HG02981 (cell line): ENCODE data around the gene SCD5.

Experiments
- ATAC-seq: cut with Tn5 transposase; IDR thresholded peaks from one replicate; pipeline ENCODE4 v1.9.1; 2021; ENCODE audit warnings: mild to moderate bottlenecking, moderate library complexity; ENCODE audit not compliant: unreplicated experiment

The SCD5 gene

DNA sequence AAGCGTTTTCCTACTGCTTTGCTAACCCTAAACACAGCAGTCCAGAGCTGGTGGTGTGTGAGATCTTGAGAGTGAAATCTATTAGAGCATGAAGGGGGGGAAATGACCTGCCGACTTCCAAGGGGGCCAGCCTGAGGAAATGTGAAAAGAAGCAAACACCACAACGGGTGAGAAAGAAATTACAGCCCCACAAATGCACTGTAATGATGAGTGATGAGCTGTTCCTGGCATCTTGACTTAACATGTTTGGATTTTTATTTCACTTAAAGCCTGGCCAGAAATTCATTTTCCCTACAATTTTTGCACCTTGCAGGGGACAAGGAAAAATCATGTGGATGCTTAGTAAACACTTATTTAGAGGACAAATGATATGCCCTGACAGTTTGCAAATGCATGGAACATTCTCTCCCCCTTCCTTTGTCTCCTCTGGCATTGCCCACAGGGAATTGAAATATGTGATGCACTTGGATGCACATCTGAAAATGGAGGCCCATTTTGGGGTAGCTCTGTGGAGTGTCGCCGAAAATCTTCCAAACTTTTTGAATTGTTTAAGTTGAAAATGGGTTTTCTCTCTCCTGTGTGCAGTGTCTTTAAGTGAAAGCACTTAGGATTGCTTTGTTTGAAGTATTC is 152.5 kb downstream of the SCD5 start:
- no peak for ATAC-seq

DNA sequence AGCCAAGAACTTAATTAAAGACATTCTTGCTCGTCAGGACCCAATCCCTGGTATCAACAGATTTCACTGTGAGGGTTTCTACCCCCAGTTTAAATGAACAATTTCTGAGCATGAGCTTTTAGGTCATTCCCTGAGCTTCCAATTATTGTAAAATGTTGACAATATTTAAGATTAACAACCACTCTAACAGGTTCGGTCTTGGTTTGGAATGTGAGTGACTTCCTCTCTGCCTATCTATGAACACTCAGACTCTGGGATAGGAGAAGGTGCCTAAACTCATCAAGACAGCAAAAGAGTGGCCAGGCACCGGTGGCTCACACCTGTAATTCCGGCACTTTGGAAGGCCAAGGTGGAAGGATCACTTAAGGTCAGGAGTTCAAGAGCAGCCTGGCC is 153.9 kb downstream of the SCD5 start:
- ATAC-seq = no peak

DNA sequence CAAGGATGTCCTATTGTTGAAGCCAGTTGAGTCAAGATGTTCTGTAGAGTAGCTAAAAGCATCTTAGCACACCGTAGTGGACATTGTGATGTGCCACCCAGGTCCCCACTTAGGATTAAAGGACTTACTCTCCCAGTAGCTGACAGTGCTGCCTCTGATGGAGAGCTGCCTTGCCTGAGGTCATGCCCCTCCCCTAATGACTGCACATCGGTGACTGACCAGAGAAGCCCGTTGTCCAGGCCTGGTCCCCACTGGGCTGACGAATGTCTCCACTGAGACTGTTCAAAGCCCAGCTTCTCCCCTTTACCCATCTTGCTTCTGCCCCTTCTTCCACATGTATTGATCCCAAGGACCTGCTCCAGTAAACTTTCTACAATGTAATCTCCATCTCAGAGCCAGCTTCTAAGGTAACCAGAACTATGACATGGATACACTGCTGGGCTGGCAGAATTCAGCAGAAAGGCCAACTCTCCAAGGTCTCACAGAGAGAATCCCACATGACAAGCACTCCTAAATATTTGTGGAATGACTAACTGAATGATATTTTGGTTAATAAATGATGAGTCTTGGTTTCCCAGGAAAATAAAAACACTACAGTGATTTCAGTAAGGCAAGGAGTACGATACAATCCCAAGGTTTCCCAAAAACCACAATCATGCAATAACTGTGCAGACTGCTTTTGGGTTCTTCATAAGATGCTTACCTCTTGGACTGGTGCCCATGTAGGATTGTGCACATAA is 154.4 kb downstream of the SCD5 start:
- no peak for ATAC-seq

DNA sequence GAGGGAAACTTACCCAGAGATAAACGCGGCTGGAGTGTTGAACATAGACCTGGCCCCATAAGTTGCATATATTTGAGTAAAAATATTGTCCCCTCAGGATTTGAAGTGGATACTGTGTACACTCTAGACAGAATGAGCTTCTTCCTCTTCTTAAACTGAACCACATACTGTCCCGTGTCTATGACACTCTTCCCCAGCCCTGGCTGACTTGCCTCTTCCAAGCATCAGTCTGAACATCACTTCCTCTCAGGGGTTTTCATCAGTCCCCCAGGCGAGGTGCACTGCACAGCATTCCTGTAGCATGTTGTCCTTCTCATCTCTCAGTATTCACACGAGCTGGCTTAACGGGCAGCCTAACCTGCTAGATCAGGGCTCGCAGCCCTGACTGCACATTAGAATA is 156.3 kb downstream of the SCD5 start:
- ATAC-seq = no peak

DNA sequence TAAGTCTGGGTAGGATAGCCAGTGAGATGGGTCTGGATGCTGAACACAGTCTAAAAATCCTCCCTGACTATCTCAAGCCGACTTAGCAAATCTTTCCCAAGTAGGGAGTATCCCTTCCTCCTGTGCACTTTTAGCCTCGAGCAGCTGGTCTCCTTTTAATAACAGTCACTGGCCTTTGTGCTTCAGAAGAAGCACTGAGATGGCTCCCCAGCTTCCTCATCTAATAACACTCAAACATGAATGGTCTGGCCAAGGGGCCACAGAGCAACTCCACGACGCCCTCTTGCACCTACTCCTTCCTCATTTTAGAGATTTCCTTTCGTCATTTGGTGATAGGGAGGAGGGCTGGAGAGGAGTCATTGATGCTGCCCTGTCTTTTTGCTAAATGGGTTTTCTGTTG is 158.1 kb downstream of the SCD5 start:
- ATAC-seq = no peak

DNA sequence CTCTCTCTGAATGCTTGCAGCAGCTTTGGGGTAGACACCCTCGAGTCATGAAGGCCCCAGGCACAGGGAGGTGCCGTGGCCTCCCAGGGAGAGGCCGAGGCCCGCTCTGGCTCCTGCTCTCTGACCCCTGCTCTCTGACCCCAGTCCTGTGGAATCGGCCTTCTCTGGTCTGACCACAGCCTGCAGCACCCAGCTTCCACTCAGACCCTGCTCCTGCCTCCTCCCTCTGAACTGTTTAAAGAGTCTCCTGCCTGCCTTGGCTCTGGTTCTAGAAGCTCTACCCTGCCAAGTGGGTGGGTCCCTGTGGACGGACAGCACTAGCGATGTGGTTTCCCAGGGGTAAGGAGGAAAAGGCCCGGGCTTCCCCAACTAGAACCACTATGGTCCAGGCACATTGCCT is 158.6 kb downstream of the SCD5 start:
- ATAC-seq = no peak

DNA sequence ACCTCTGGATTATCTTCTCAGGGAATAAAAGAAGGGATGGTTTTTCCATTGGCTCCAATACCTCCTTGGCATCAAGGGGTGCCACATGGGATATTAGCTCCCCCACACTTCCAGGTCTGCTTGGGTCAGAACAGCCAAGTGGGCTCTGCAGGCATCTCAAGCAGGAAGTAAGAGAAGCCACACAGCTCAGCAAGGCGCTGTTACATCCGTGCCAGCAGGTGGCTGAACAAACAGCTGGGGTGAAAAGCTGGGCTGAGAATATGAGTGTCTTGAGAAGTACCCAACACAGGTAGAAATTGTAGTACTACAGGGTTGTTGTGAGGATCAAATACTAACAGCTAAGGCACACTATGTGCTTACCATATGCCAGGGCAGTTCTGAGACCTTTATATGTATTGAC is 160.1 kb downstream of the SCD5 start:
- no peak for ATAC-seq

DNA sequence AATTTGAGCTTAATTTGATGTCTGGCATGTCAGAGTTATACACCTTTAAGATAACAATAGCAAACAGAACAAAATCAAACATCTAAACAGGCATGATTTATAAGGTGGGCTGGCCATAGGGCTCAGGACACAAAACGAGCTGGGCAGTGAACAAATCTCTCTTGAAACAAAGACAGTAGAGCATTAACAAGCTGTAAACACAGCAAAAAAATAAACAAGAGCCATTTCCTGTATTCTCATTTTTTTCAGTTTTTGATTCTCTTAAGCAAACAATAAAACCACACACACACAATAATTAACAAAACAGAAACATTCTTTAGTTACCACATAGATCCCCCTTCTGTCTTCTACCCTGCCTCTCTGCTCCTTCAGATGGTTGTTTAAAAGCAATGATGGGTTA is 168.5 kb downstream of the SCD5 start:
- ATAC-seq = no peak

DNA sequence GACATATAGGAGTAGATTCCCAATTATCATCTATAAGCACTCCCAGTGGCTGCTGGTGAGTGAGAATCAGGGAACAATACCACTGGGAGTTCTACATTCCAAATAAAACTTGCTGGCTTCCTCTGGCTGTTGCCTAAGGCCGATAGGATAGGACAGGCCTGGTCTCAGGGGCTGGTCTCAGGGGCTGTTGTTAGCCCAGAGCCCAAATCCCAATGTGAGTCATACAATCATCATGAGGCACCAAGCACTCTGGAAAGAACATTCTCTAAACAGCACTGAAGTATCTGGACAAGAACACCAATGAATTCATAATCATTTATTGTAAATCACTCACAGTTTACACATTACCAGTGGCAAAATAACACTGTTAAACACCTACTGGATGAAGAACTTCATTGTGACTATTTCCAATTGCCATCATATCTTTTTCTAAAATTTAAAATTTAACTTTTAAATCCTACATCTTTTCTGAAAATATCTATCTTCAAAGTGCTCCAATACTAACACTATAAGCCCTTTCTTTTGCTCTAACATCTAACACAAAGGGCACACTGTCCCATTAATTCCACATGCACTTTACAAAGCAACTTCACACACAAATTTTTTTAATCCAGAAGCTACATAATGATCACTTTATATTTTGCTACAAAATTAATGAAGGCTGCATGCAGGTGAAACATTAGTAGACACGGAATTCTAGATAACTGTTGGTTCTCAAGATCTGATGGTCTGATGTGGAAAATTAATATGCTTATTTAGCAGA is 169.2 kb downstream of the SCD5 start:
- no peak for ATAC-seq

DNA sequence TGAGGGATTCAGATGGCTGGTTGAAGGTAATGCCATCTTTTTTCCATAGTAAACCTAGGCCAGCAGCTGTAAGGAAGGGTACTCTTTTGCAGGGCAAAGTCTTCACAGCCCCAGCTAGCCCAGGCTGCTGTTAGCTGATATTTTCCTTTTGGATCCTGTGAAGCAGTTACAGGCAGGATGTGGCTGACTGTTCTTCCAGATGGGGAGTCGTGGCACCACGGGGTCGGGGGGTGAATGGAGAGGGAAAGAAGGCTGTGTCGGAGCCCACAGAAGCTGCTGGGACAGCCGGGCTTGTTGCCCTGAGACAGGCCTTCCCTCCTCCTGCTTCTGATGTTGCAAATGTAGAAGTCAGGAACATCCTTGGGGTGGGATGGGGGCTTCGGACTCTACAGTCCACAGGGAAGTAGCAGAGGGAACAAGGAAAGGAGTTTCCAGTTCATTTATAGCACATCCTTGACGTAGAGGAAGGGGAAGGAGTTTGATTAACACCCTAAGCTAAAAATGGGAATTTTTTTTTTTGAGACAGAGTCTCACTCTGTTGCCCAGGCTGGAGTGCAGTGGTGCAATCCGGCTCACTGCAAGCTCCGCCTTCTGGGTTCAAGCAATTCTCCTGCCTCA is 172.2 kb downstream of the SCD5 start:
- no peak for ATAC-seq

DNA sequence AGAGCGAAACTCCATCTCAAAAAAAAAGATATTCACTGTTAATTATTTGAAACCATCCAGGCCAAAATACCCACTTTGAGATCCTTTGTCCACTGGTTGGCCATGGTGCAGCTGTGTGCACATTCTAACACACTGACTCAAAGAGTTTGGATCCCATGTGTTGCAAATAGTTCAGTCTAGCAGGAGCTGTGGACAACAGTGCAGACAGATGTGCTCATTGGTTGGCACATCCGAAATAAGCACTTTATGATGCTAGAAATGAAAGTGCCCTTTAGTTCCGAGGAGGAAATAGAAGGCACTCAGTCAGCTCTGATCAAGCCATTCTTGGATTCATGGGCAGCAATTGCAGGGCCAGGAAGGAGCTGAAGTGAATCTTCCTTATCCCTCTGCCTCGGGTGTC is 173.8 kb downstream of the SCD5 start:
- no peak for ATAC-seq

DNA sequence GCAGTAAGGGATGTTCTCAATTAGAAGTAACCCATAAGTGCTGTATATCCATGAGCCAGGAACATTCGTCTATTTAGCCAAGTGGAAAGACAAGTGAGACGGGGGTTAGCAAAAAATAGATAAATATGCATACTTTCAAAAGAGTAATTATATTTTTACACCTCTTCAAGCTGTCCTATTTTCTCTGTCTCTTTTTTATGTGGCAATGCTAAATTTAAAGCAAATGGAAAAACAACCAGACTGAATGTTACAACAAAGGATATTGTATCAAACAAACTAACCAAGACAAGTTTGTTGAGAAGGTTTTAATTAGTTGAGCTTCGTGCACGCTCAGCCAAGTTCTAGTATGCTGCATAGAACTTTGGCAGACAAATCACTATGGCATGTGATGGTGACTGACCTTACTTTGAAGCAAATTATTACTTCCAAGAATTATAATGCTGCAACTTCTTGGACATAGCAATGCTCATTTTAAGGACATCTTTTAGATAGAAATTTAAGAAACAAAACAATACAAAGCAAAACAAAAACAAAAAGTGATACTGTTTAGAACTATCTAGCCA is 175.4 kb downstream of the SCD5 start:
- ATAC-seq = no peak

DNA sequence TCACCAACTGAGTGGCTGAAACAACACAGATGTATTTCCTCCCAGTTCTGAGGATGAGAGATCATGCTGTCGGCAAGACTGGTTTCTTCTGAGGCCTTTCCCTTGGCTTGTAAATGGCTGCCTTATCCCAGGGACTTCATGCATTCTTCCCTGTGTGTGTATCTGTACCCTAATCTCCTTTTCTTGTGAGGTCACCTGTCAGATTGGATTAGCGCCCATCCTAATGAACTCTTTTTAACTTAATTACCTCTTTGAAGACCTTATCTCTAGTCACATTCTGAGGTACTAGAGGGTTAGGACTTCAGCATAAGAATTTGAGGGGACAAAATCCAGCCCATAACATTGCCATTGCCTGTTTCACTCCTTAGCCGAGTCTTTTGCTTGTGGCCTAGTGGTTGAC is 177.3 kb downstream of the SCD5 start:
- no peak for ATAC-seq

DNA sequence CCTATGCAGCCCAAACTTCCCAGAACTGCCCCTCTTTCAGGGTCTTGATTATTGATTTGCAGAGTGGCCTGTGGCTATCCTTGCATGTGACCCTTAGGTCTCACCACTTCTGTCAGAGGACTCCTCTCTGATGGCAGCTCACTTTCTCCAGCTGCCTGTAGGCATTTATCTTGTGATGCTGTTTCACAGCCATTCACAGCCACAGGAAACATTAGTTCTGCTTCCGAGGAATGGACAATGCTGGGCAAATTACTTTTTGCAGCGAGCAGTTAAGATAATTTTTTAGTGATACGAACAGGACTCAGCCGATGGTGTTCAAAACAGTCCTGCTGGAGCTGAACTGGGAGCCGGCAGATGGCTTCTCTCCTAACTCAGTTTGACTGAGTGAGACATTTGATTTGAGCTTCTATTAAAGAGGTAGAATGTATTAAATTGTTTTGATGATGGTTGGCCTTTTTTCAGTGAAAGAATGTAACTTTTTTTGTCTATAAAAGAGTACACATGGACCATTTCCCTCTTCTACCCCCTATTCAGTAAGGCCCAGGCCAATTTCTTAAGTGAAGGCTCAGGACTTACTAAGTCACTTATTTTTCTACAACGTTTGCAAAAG is 178.4 kb downstream of the SCD5 start:
- no peak for ATAC-seq

DNA sequence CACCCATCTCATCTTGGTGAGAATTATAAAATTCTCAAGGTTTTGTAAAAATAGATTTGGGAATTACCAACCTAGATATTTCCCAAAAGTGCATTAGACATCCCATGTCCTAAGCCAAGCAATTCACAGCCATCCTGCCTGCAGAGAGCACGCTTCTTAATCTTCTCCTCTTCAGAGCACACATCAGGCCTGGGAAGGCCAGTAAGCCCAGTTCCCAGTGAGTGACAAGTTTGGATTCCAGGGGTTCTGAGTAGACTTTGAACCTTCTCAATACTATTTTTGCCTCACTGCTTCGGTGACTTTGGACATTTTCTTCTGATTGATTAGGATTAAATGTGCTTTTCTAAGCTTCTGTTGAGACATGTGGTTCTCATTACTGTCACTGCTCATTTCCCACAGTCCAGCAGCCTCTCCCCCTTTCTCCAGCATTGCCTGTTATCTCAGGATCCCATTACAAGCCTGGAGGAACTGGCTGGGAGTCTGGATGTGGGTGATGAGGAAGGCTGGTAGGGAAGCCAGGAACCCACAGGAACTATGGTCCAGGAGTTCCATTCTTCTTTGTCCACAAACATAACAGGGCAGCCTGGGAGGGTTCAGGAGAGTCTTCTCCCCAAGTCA is 180.4 kb downstream of the SCD5 start:
- no peak for ATAC-seq

DNA sequence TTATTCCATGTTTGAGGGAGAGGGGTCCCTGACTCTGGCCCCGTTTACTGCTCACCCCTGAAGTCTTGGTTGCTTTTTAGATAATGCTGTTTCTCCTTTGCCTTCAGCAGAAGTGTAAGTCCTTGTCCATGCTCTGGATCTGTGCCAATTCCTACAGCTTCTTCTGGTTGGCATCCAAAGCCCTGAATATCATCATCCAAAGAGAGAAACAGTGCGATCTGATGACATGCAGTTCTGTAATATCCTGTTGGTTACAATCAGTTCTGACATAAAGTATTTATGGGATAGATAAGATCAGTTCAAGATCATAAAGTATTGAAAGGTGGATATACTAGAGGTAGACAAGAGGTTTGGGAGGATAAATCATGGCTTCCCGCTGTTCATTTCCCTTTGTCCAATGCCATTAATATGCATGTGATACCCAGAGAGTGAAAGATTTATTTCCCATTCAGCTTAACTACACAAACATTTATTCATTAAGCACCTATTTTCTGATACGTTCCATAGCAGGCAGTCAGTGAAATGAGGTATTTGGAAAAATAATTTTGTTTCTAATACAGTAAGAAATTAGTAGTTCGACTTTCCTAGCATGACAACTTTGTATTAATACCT is 183.7 kb downstream of the SCD5 start:
- ATAC-seq = no peak

DNA sequence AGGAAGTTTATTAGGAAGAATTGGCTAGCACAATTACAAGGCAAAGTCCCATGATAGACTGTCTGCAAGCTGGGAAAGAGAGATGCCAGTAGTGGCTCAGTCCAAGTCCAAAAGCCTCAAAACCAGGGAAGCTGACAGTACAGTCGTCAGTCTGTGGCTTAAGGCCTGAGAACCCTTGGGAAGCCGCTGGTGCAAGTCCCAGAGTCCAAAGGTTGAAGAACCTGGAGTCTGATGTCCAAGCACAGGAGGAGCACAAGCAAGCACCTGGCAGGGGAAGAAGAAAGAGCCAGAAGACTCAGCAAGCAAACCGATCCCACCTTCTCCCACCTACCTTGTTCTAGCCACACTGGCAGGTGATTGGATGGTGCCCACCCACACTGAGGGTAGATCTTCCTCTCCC is 185.5 kb downstream of the SCD5 start:
- no peak for ATAC-seq

DNA sequence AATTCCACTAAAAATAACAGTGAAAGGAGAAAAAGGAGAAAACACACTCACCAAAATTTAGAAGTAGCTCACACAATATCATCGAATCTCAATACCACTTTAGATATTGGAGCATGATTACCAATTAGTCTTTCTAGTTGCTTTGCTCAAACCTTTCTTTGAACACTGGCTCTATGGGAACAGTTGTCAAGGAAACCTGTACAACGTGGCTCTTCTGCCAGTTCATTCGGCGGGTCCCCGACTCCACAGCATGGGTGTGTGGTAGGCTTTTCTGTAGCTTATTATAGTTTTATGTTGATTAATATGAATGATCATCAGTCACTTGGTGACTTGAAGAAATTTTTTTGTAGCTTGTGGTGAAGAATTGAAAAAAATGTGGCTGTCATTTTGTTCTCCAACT is 186.6 kb downstream of the SCD5 start:
- no peak for ATAC-seq

DNA sequence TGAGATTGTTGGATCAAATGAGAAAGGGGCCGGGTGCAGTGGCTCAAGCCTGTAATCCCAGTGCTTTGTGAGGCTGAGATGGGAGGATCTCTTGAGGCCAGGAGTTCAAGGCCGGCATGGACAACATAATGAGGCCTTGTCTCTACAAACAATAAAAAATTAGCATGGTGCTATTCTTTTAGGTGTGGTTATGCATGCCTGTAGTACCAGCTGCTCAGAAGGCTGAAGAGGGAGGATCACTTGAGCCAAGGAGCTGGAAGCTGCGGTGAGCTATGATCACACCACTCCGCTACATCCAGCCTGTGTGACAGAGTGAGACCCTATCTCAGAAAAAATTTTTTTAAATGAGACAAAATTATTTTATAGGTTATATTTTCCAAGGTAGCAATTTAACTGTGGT is 187.1 kb downstream of the SCD5 start:
- ATAC-seq = no peak

DNA sequence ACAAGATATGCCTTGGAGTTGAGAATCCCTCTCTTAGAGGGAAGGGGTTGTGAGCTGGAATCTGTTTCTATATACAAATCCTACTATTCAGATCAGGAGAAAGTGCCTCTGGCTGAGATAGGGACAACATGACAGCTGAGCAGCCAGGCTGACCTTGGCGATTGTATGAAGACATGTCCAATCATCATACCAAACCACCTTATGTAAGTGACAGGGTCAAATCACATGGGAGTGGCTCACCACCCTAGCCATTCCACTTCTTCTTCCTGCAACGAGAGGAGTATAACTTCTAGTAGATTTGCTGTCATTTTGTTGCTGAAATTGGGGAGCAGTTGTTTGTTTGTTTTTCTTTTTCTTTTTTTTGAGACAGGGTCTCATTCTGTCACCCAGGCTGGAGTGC is 188.6 kb downstream of the SCD5 start:
- no peak for ATAC-seq
